Measurements from ENCODE around the gene IMMP2L. TPM values are rescaled to one million over a fixed set of nuclear protein-coding genes. Genes with fewer than 3 reads are reported as not detected.

IMMP2L gene
- total RNA-seq, 1 donor from 2014 or later: 16.7 TPM

DNA sequence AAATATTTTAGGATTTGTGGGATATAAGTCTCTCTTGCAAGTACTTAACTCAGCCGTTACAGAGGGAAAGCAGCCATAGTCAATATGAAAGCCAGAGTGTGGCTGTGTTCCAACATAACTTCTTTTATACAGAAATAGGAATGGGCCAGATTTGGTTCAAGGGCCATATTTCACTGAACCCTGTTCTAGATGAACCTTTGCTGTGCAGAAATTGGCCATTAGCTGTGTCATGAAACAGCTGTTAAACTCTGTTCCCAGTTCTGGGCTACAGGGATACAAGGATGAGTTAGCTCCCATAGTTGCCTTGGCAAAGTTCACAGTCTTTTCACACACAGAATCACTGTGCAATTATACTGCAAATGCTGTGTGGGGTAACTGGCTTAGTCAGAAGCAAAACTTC, 685.3 kb downstream of the IMMP2L start:
- peaks cover 3% of the 10 kb centered on the region for H3K36me3 Mint-ChIP-seq (ENCODE audit: low read depth)
- H3K27ac Mint-ChIP-seq: no peak overlapping the region
- peaks cover 9% of the 10 kb centered on the region for H3K9me3 Mint-ChIP-seq
- DNase-seq: no peak
- intact Hi-C loops (cut with micrococcal nuclease): no loop called here
- H3K27me3 Mint-ChIP-seq: no peaks in the 10 kb centered on the region
- H3K4me3 Mint-ChIP-seq: no peak overlapping the region
- peaks cover 4% of the 10 kb centered on the region for H3K4me1 Mint-ChIP-seq

GRCh38 chr7:110875346-110875745, 686.9 kb downstream of the IMMP2L start:
- intact Hi-C loops (cut with micrococcal nuclease): no loop called here
- Mint-ChIP-seq H3K4me3 (no peak overlapping the region), H3K36me3 (ENCODE audit: low read depth) (peaks cover 1% of the 10 kb centered on the region), H3K27me3 (no peaks in the 10 kb centered on the region), H3K4me1 (no peaks in the 10 kb centered on the region), H3K9me3 (peaks cover 9% of the 10 kb centered on the region), H3K27ac (no peak overlapping the region)
- DNase-seq: no peak

- DNase-seq: no peak
- Mint-ChIP-seq H3K27ac (no peak overlapping the region), H3K4me3 (no peak overlapping the region), H3K36me3 (ENCODE audit: low read depth) (peaks cover 1% of the 10 kb centered on the region), H3K9me3 (peaks cover 13% of the 10 kb centered on the region), H3K4me1 (no peaks in the 10 kb centered on the region), H3K27me3 (no peaks in the 10 kb centered on the region)
- intact Hi-C loops (cut with micrococcal nuclease): no loop called here
These were observed 690.4 kb downstream of the IMMP2L start for GRCh38 chr7:110871856-110872255.

- Mint-ChIP-seq H3K4me3 (no peak overlapping the region), H3K4me1 (no peaks in the 10 kb centered on the region), H3K27ac (no peak overlapping the region), H3K27me3 (no peaks in the 10 kb centered on the region), H3K36me3 (ENCODE audit: low read depth) (peaks cover 1% of the 10 kb centered on the region), H3K9me3 (peaks cover 15% of the 10 kb centered on the region)
- intact Hi-C loops (cut with micrococcal nuclease): no loop called here
- no peak for DNase-seq
These were observed 691.4 kb downstream of the IMMP2L start for GRCh38 chr7:110870926-110871325.

DNA sequence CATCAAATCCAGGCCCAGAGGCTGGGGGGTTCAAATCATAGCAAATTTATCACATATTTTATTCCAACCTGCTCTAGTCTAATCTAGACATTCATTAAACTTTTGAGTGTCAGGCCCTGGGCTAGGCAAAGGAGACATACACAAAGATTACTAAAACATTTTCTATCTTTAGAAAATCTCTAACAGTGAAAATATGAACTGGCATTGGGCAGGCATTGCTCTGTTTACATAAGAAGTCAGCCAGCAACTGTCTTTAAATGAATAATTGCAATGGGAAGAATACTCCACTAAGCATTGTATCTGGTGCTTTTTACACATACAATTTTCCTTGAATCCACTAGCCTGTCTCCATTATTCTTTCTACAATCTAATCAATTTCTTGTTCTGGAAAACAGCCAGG, 693.8 kb downstream of the IMMP2L start:
- peaks cover 18% of the 10 kb centered on the region for H3K9me3 Mint-ChIP-seq
- intact Hi-C loops (cut with micrococcal nuclease): no loop called here
- H3K4me3 Mint-ChIP-seq: no peak overlapping the region
- no peak overlapping the region for H3K27ac Mint-ChIP-seq
- no peak for DNase-seq
- peaks cover 1% of the 10 kb centered on the region for H3K36me3 Mint-ChIP-seq (ENCODE audit: low read depth)
- no peaks in the 10 kb centered on the region for H3K4me1 Mint-ChIP-seq
- H3K27me3 Mint-ChIP-seq: no peaks in the 10 kb centered on the region

- Mint-ChIP-seq H3K4me1 (no peaks in the 10 kb centered on the region), H3K27ac (no peak overlapping the region), H3K27me3 (no peaks in the 10 kb centered on the region), H3K9me3 (peaks cover 24% of the 10 kb centered on the region), H3K36me3 (ENCODE audit: low read depth) (peaks cover 1% of the 10 kb centered on the region), H3K4me3 (no peak overlapping the region)
- no peak for DNase-seq
- intact Hi-C loops (cut with micrococcal nuclease): no loop called here
These were observed 694.5 kb downstream of the IMMP2L start for GRCh38 chr7:110867771-110868170.

GRCh38 chr7:110863258-110863657, 699.0 kb downstream of the IMMP2L start:
- H3K4me1 Mint-ChIP-seq: no peaks in the 10 kb centered on the region
- H3K27ac Mint-ChIP-seq: no peak overlapping the region
- peaks cover 1% of the 10 kb centered on the region for H3K36me3 Mint-ChIP-seq (ENCODE audit: low read depth)
- H3K4me3 Mint-ChIP-seq: no peak overlapping the region
- intact Hi-C loops (cut with micrococcal nuclease): no loop called here
- no peaks in the 10 kb centered on the region for H3K27me3 Mint-ChIP-seq
- H3K9me3 Mint-ChIP-seq: peaks cover 24% of the 10 kb centered on the region
- DNase-seq: no peak

DNA sequence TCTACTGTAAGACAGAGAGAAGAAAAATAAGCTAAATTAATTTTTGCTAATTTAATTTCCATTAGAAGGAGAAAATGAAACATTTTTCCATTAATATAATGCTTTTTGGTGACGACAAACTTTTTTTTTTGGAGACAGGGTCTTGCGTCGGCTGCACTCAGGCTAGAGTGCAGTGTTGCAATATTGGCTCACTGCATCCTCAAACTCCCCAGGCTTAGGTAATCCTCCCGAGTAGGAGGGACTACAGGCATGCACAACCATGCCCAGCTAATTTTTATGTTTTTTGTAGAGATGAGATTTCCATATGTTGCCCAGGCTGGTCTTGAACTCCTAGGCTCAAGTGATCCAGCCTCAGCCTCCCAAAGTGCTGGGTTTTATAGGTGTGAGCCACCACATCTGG, 701.1 kb downstream of the IMMP2L start:
- DNase-seq: no peak
- no peak overlapping the region for H3K27ac Mint-ChIP-seq
- peaks cover 15% of the 10 kb centered on the region for H3K9me3 Mint-ChIP-seq
- no peak overlapping the region for H3K4me3 Mint-ChIP-seq
- H3K27me3 Mint-ChIP-seq: no peaks in the 10 kb centered on the region
- H3K4me1 Mint-ChIP-seq: no peaks in the 10 kb centered on the region
- no peaks in the 10 kb centered on the region for H3K36me3 Mint-ChIP-seq (ENCODE audit: low read depth)
- intact Hi-C loops (cut with micrococcal nuclease): no loop called here

DNA sequence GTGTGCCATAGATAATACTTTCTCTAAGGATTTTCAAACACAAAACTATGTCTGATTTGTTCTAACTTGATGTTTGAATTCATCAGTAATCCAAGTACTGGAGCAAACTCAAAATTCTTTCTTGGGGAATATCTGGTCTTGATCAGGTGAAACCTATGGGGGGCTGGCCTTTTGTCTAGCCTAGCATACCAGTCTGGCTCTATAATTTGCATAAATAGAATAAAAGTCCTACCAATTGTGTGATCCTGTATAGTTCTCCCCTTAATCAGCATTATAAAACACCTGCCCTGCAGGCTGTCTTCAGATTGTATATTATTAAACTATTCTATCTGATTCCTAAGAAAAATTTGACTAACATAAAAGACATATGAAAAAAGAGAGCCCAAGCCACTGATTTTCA, 705.2 kb downstream of the IMMP2L start:
- peaks cover 8% of the 10 kb centered on the region for H3K9me3 Mint-ChIP-seq
- no peak overlapping the region for H3K27ac Mint-ChIP-seq
- no peaks in the 10 kb centered on the region for H3K4me1 Mint-ChIP-seq
- no peaks in the 10 kb centered on the region for H3K27me3 Mint-ChIP-seq
- no peaks in the 10 kb centered on the region for H3K36me3 Mint-ChIP-seq (ENCODE audit: low read depth)
- DNase-seq: no peak
- intact Hi-C loops (cut with micrococcal nuclease): no loop called here
- no peak overlapping the region for H3K4me3 Mint-ChIP-seq

- intact Hi-C loops (cut with micrococcal nuclease): no loop called here
- Mint-ChIP-seq H3K9me3 (peaks cover 12% of the 10 kb centered on the region), H3K27ac (no peak overlapping the region), H3K4me1 (no peaks in the 10 kb centered on the region), H3K27me3 (no peaks in the 10 kb centered on the region), H3K36me3 (ENCODE audit: low read depth) (no peaks in the 10 kb centered on the region), H3K4me3 (no peak overlapping the region)
- no peak for DNase-seq
These were observed 705.6 kb downstream of the IMMP2L start for GRCh38 chr7:110856704-110857103.

GRCh38 chr7:110854651-110855050, 707.6 kb downstream of the IMMP2L start:
- no peak for DNase-seq
- intact Hi-C loops (cut with micrococcal nuclease): no loop called here
- peaks cover 13% of the 10 kb centered on the region for H3K9me3 Mint-ChIP-seq
- H3K27ac Mint-ChIP-seq: no peak overlapping the region
- no peaks in the 10 kb centered on the region for H3K27me3 Mint-ChIP-seq
- no peaks in the 10 kb centered on the region for H3K36me3 Mint-ChIP-seq (ENCODE audit: low read depth)
- H3K4me1 Mint-ChIP-seq: no peaks in the 10 kb centered on the region
- no peak overlapping the region for H3K4me3 Mint-ChIP-seq

GRCh38 chr7:110854166-110854565, 708.1 kb downstream of the IMMP2L start:
- no peak overlapping the region for H3K4me3 Mint-ChIP-seq
- intact Hi-C loops (cut with micrococcal nuclease): no loop called here
- no peaks in the 10 kb centered on the region for H3K27me3 Mint-ChIP-seq
- no peaks in the 10 kb centered on the region for H3K4me1 Mint-ChIP-seq
- DNase-seq: no peak
- no peak overlapping the region for H3K27ac Mint-ChIP-seq
- peaks cover 13% of the 10 kb centered on the region for H3K9me3 Mint-ChIP-seq
- H3K36me3 Mint-ChIP-seq (ENCODE audit: low read depth): no peaks in the 10 kb centered on the region

GRCh38 chr7:110853263-110853662, 709.0 kb downstream of the IMMP2L start:
- Mint-ChIP-seq H3K27me3 (no peaks in the 10 kb centered on the region), H3K27ac (no peak overlapping the region), H3K36me3 (ENCODE audit: low read depth) (no peaks in the 10 kb centered on the region), H3K4me3 (no peak overlapping the region), H3K9me3 (peaks cover 17% of the 10 kb centered on the region), H3K4me1 (no peaks in the 10 kb centered on the region)
- DNase-seq: no peak
- intact Hi-C loops (cut with micrococcal nuclease): no loop called here

GRCh38 chr7:110852156-110852940, 709.9 kb downstream of the IMMP2L start:
- no peak overlapping the region for H3K4me3 Mint-ChIP-seq

GRCh38 chr7:110850224-110850623, 712.1 kb downstream of the IMMP2L start:
- no peak overlapping the region for H3K27ac Mint-ChIP-seq
- H3K27me3 Mint-ChIP-seq: no peaks in the 10 kb centered on the region
- no peak for DNase-seq
- intact Hi-C loops (cut with micrococcal nuclease): no loop called here
- H3K4me3 Mint-ChIP-seq: no peak overlapping the region
- H3K36me3 Mint-ChIP-seq (ENCODE audit: low read depth): no peaks in the 10 kb centered on the region
- H3K4me1 Mint-ChIP-seq: no peaks in the 10 kb centered on the region
- peaks cover 17% of the 10 kb centered on the region for H3K9me3 Mint-ChIP-seq

More at GRCh38 chr7:110852156-110852940, 709.9 kb downstream of the IMMP2L start:
- H3K9me3 Mint-ChIP-seq: peaks cover 17% of the 10 kb centered on the region
- no peaks in the 10 kb centered on the region for H3K4me1 Mint-ChIP-seq
- no peaks in the 10 kb centered on the region for H3K36me3 Mint-ChIP-seq (ENCODE audit: low read depth)
- no peak overlapping the region for H3K27ac Mint-ChIP-seq
- no peak for DNase-seq
- H3K27me3 Mint-ChIP-seq: no peaks in the 10 kb centered on the region
- intact Hi-C loops (cut with micrococcal nuclease): no loop called here

Measured in activated CD4-positive, alpha-beta T cell treated with anti-CD3 and anti-CD28 coated beads, Interleukin-2, amount 10 ng/mL, durations not matched to agents 24 days and 14 days (primary cell).